C4-2B (cell line): Measurements from ENCODE around the gene TRIM27.

Source experiments
- CTCF ChIP-seq: fragments of 450-650 bp; conservative IDR thresholded peaks from 2 replicates; pipeline ENCODE4 v1.5.1; 2017; ENCODE audit warnings: mild to moderate bottlenecking
- ZFX ChIP-seq: fragments of 450-650 bp; IDR thresholded peaks from 2 replicates; pipeline ENCODE4 v1.6.1; 2017

GRCh38 chr6:28969129-28969528, 45.3 kb upstream of the TRIM27 start:
- no peak for TF ChIP-seq CTCF
- no peak for TF ChIP-seq ZFX
